GM21576 (cell line): ENCODE results near the gene MYO1H.

ENCODE experiments used
- ATAC-seq: cut with Tn5 transposase; IDR thresholded peaks from one replicate; pipeline ENCODE4 v1.9.1; 2021; ENCODE audit warnings: mild to moderate bottlenecking, moderate library complexity; ENCODE audit not compliant: unreplicated experiment

Gene MYO1H

GRCh38 chr12:109488051-109488665 lies 140.5 kb downstream of the MYO1H start:
- ATAC-seq = no peak

- ATAC-seq = no peak
Observed at GRCh38 chr12:109489016-109489954, 141.6 kb downstream of the MYO1H start.

GRCh38 chr12:109489955-109490565 lies 142.4 kb downstream of the MYO1H start:
- no peak for ATAC-seq

GRCh38 chr12:109491671-109492070 lies 144.0 kb downstream of the MYO1H start:
- ATAC-seq = no peak

GRCh38 chr12:109492371-109492770 lies 144.7 kb downstream of the MYO1H start:
- ATAC-seq = no peak

GRCh38 chr12:109493090-109493489 lies 145.4 kb downstream of the MYO1H start:
- ATAC-seq = no peak

GRCh38 chr12:109493938-109494337 lies 146.2 kb downstream of the MYO1H start:
- ATAC-seq = no peak

GRCh38 chr12:109494348-109494881 lies 146.7 kb downstream of the MYO1H start:
- no peak for ATAC-seq

- ATAC-seq = no peak
Observed at GRCh38 chr12:109495012-109495411, 147.3 kb downstream of the MYO1H start.

- ATAC-seq = no peak
Observed at GRCh38 chr12:109496306-109496705, 148.6 kb downstream of the MYO1H start.

- no peak for ATAC-seq
Observed at GRCh38 chr12:109497675-109498074, 150.0 kb downstream of the MYO1H start.
